H9 (cell line): Measurements from ENCODE around the gene ANKS1B. TPM values are rescaled to one million over a fixed set of nuclear protein-coding genes. Genes with fewer than 3 reads are reported as not detected.
A peak's percentile ranks its signal among the peaks of the same experiment; 100 is the strongest.

Experiments used
- DNase-seq: peaks from one replicate; pipeline ENCODE4 v3.0.0-alpha.2; 2017
- H2AFZ ChIP-seq: one replicate; pipeline ENCODE4 v1.6.1; 2013; ENCODE audit warnings: mild to moderate bottlenecking, low read length, control low read depth, moderate library complexity
- H2AK5ac ChIP-seq: 2 replicates; pipeline ENCODE4 v1.6.1; 2013; ENCODE audit warnings: low read length, control low read depth, mixed read lengths; ENCODE audit not compliant: insufficient read length
- H2BK120ac ChIP-seq: one replicate; pipeline ENCODE4 v1.6.1; 2013; ENCODE audit warnings: low read depth, mild to moderate bottlenecking, low read length, control low read depth, inconsistent platforms; ENCODE audit not compliant: poor library complexity, severe bottlenecking
- H2BK12ac ChIP-seq: 2 replicates; pipeline ENCODE4 v1.6.1; 2013; ENCODE audit warnings: low read length, control low read depth, mixed read lengths, low read depth; ENCODE audit not compliant: insufficient read length
- H2BK15ac ChIP-seq: 2 replicates; pipeline ENCODE4 v1.6.1; 2013; ENCODE audit warnings: low read depth, low read length, control low read depth
- H2BK20ac ChIP-seq: one replicate; pipeline ENCODE4 v1.6.1; 2013; ENCODE audit warnings: low read depth, mild to moderate bottlenecking, low read length, control low read depth, inconsistent platforms; ENCODE audit not compliant: poor library complexity, severe bottlenecking
- H2BK5ac ChIP-seq: 2 replicates; pipeline ENCODE4 v1.6.1; 2013; ENCODE audit warnings: low read length, control low read depth, mixed read lengths; ENCODE audit not compliant: insufficient read length
- H3K14ac ChIP-seq: 2 replicates; pipeline ENCODE4 v1.6.1; 2013; ENCODE audit warnings: low read length, control low read depth; ENCODE audit not compliant: insufficient read depth
- H3K18ac ChIP-seq: 2 replicates; pipeline ENCODE4 v1.6.1; 2013; ENCODE audit warnings: low read depth, mild to moderate bottlenecking, mixed read lengths, low read length, control low read depth; ENCODE audit not compliant: insufficient read length
- H3K23ac ChIP-seq: 2 replicates; pipeline ENCODE4 v1.6.1; 2013; ENCODE audit warnings: low read length, control low read depth, mixed read lengths, low read depth; ENCODE audit not compliant: insufficient read length
- H3K23me2 ChIP-seq: 2 replicates; pipeline ENCODE4 v1.6.1; 2013; ENCODE audit warnings: low read depth, mild to moderate bottlenecking, mixed read lengths, low read length, control low read depth; ENCODE audit not compliant: insufficient read length, poor library complexity, severe bottlenecking
- H3K27ac ChIP-seq: 2 replicates; pipeline ENCODE4 v1.5.1; 2013; ENCODE audit warnings: low read length, control low read depth, mixed read lengths, low read depth; ENCODE audit not compliant: insufficient read length
- H3K27me3 ChIP-seq: 2 replicates; pipeline ENCODE4 v1.6.1; 2013; ENCODE audit warnings: low read length, control low read depth, inconsistent platforms; ENCODE audit not compliant: insufficient read depth
- H3K4ac ChIP-seq: 2 replicates; pipeline ENCODE4 v1.6.1; 2013; ENCODE audit warnings: low read depth, mild to moderate bottlenecking, control low read depth, inconsistent platforms, low read length, moderate library complexity
- H3K4me1 ChIP-seq: 2 replicates; pipeline ENCODE4 v1.6.1; 2013; ENCODE audit warnings: low read length, control low read depth, inconsistent platforms; ENCODE audit not compliant: insufficient read depth
- H3K4me2 ChIP-seq: 2 replicates; pipeline ENCODE4 v1.6.1; 2013; ENCODE audit warnings: low read length, control low read depth, mixed read lengths; ENCODE audit not compliant: insufficient read length, insufficient read depth
- H3K56ac ChIP-seq: 2 replicates; pipeline ENCODE4 v1.6.1; 2013; ENCODE audit warnings: low read depth, mild to moderate bottlenecking, mixed read lengths, low read length, control low read depth; ENCODE audit not compliant: insufficient read length
- H3K79me1 ChIP-seq: 2 replicates; pipeline ENCODE4 v1.6.1; 2013; ENCODE audit warnings: low read depth, mild to moderate bottlenecking, moderate library complexity, low read length, control low read depth, inconsistent platforms; ENCODE audit not compliant: insufficient read depth, poor library complexity, severe bottlenecking
- H3K79me2 ChIP-seq: 2 replicates; pipeline ENCODE4 v1.6.1; 2013; ENCODE audit warnings: low read length, control low read depth, inconsistent platforms; ENCODE audit not compliant: insufficient read depth
- H3K9ac ChIP-seq: 2 replicates; pipeline ENCODE4 v1.6.1; 2013; ENCODE audit warnings: low read length, control low read depth, mixed read lengths; ENCODE audit not compliant: insufficient read length; ENCODE audit errors: extremely low read depth
- H3K9me3 ChIP-seq: one replicate; pipeline ENCODE4 v1.6.1; 2013; ENCODE audit warnings: low read depth, low read length, inconsistent platforms; ENCODE audit not compliant: control insufficient read depth
- H3T11ph ChIP-seq: one replicate; pipeline ENCODE4 v1.6.1; 2013; ENCODE audit warnings: mild to moderate bottlenecking, low read length, control low read depth, inconsistent platforms
- H4K20me1 ChIP-seq: one replicate; pipeline ENCODE4 v1.6.1; 2013; ENCODE audit not compliant: control insufficient read depth, insufficient read length, insufficient read depth
- H4K5ac ChIP-seq: 2 replicates; pipeline ENCODE4 v1.6.1; 2013; ENCODE audit warnings: low read depth, mild to moderate bottlenecking, mixed read lengths, low read length, control low read depth; ENCODE audit not compliant: insufficient read length
- H4K8ac ChIP-seq: replicated peaks from 2 replicates; pipeline ENCODE4 v1.6.1; 2013; ENCODE audit warnings: low read length, control low read depth, mixed read lengths, low read depth; ENCODE audit not compliant: insufficient read length
- H4K91ac ChIP-seq: 2 replicates; pipeline ENCODE4 v1.6.1; 2013; ENCODE audit warnings: low read depth, mild to moderate bottlenecking, moderate library complexity, mixed read lengths, low read length, control low read depth; ENCODE audit not compliant: insufficient read length
- H3K27ac Mint-ChIP-seq, 3 experiments: 2 replicates in 2 of 3; 3 replicates in 1 of 3; pipeline ENCODE4 v1.8.0; 2020 to 2021; ENCODE audit warnings: mixed read lengths in 3 of 3, mild to moderate bottlenecking in 1 of 3, moderate library complexity in 1 of 3
- H3K27me3 Mint-ChIP-seq: 2 replicates; pipeline ENCODE4 v1.8.0; 2021; ENCODE audit warnings: low read depth, mild to moderate bottlenecking, moderate library complexity, mixed read lengths
- H3K36me3 Mint-ChIP-seq, 3 experiments: 2 replicates in 2 of 3; 3 replicates in 1 of 3; pipeline ENCODE4 v1.8.0; 2020 to 2021; ENCODE audit warnings: low read depth in 3 of 3, mixed read lengths in 3 of 3; ENCODE audit not compliant: insufficient read depth in 1 of 3
- H3K4me1 Mint-ChIP-seq, 2 experiments: 2 replicates each; pipeline ENCODE4 v1.8.0; 2020; ENCODE audit warnings: mixed read lengths in 2 of 2
- H3K4me3 Mint-ChIP-seq, 2 experiments: 2 replicates in 1 of 2; 3 replicates in 1 of 2; pipeline ENCODE4 v1.8.0; 2020 to 2021; ENCODE audit warnings: mild to moderate bottlenecking in 2 of 2, mixed read lengths in 2 of 2, moderate library complexity in 1 of 2
- H3K9me3 Mint-ChIP-seq, 2 experiments: 2 replicates in 1 of 2; 3 replicates in 1 of 2; pipeline ENCODE4 v1.8.0; 2020; ENCODE audit warnings: mild to moderate bottlenecking in 2 of 2, mixed read lengths in 2 of 2, moderate library complexity in 1 of 2
- WGBS: extraction: QIAGEN DNeasy Blood & Tissue Kit; methylation state at CpG from one replicate; pipeline ENCODE4 v1.1.7; 2013; ENCODE audit warnings: missing lambda C conversion rate, low lambda C conversion rate, mixed read lengths; ENCODE audit not compliant: insufficient read length; ENCODE audit errors: extremely low coverage; 5-methylcytosine and 5-hydroxymethylcytosine counted together
- total RNA-seq: library from RNA; stranded (reverse); gene quantifications from 2 replicates; pipeline ENCODE4 v1.2.1, GENCODE V29; 2021
- TF ChIP-seq, protein P1 (sequence below): fragments of 200-600 bp; sonication (generic); conservative IDR thresholded peaks from 3 replicates; pipeline ENCODE4 v1.8.0; 2021; ENCODE audit warnings: antibody characterized with exemption, mild to moderate bottlenecking

ANKS1B gene
- total RNA-seq, 1 experiment from 2014 or later: 4.1 TPM

- H2BK12ac ChIP-seq: no peak overlapping the region
- Mint-ChIP-seq H3K9me3 (no peaks in the 10 kb centered on the region), H3K4me3 (no peak overlapping the region), H3K27me3 (no peaks in the 10 kb centered on the region), H3K4me1 (peaks cover 0 to 3% of the 10 kb centered on the region in 2 experiments; a peak in 3 of 4 replicates), H3K36me3 (no peaks in the 10 kb centered on the region), H3K27ac (peak overlapping the region in 1 of 3 experiments; percentile 68; a peak in 1 of 7 replicates)
- no peak overlapping the region for H2AK5ac ChIP-seq
- no peak overlapping the region for H3K23ac ChIP-seq
- H4K8ac ChIP-seq: no peak overlapping the region
- no peaks in the 10 kb centered on the region for H3K79me1 ChIP-seq
- H3K9me3 ChIP-seq: no peaks in the 10 kb centered on the region
- no peak overlapping the region for H2BK120ac ChIP-seq
- TF ChIP-seq, protein P1, sequence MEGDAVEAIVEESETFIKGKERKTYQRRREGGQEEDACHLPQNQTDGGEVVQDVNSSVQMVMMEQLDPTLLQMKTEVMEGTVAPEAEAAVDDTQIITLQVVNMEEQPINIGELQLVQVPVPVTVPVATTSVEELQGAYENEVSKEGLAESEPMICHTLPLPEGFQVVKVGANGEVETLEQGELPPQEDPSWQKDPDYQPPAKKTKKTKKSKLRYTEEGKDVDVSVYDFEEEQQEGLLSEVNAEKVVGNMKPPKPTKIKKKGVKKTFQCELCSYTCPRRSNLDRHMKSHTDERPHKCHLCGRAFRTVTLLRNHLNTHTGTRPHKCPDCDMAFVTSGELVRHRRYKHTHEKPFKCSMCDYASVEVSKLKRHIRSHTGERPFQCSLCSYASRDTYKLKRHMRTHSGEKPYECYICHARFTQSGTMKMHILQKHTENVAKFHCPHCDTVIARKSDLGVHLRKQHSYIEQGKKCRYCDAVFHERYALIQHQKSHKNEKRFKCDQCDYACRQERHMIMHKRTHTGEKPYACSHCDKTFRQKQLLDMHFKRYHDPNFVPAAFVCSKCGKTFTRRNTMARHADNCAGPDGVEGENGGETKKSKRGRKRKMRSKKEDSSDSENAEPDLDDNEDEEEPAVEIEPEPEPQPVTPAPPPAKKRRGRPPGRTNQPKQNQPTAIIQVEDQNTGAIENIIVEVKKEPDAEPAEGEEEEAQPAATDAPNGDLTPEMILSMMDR: no peak
- H3K79me2 ChIP-seq: no peaks in the 10 kb centered on the region
- H3K9ac ChIP-seq: no peak overlapping the region
- H4K91ac ChIP-seq: no peak overlapping the region
- H2BK15ac ChIP-seq: no peak overlapping the region
- no peak overlapping the region for H2AFZ ChIP-seq
- no peaks in the 10 kb centered on the region for H3K27me3 ChIP-seq
- H3K18ac ChIP-seq: no peak overlapping the region
- no peaks in the 10 kb centered on the region for H3K4me1 ChIP-seq
- no peak overlapping the region for H3K14ac ChIP-seq
- WGBS: no CpG with 5 or more reads among the region's 2 CpGs
- H2BK20ac ChIP-seq: no peak overlapping the region
- H3K4ac ChIP-seq: no peak overlapping the region
- H3K27ac ChIP-seq: no peak overlapping the region
- no peak overlapping the region for H3T11ph ChIP-seq
- no peaks in the 10 kb centered on the region for H4K20me1 ChIP-seq
- H3K23me2 ChIP-seq: no peaks in the 10 kb centered on the region
- no peak overlapping the region for H3K4me2 ChIP-seq
- H2BK5ac ChIP-seq: no peak overlapping the region
- H4K5ac ChIP-seq: no peak overlapping the region
- no peak for DNase-seq
- no peak overlapping the region for H3K56ac ChIP-seq
Measured at GRCh38 chr12:99523853-99524252, 460.9 kb downstream of the ANKS1B start.
